H1 (cell line): ENCODE data around the gene NT5E.

ENCODE experiments used
- CHD2 ChIP-seq: IDR thresholded peaks from 2 replicates; pipeline ENCODE4 v1.6.1; 2012; ENCODE audit warnings: low read length, improper control_type of control experiment
- EP300 ChIP-seq, 2 experiments: IDR thresholded peaks; 1 replicate in 1 of 2; 2 replicates in 1 of 2; pipeline ENCODE4 v1.6.1; 2011 to 2012; ENCODE audit warnings: low read depth in 2 of 2, low read length in 2 of 2, mild to moderate bottlenecking in 2 of 2, borderline replicate concordance in 1 of 2, inconsistent platforms in 1 of 2, moderate library complexity in 1 of 2
- EZH2 ChIP-seq: fragments of 200-600 bp; sonication (generic); IDR thresholded peaks from 2 replicates; pipeline ENCODE4 v1.7.1; 2012; ENCODE audit warnings: low read depth, mild to moderate bottlenecking, moderate library complexity, low read length, inconsistent platforms; ENCODE audit not compliant: severe bottlenecking
- JUND ChIP-seq: IDR thresholded peaks from 2 replicates; pipeline ENCODE4 v1.6.1; 2011; ENCODE audit warnings: mild to moderate bottlenecking, improper control_type of control experiment, low read length
- KDM4A ChIP-seq: IDR thresholded peaks from one replicate; pipeline ENCODE4 v1.7.1; 2012; ENCODE audit warnings: low read depth, mild to moderate bottlenecking, moderate library complexity, low read length, inconsistent platforms; ENCODE audit not compliant: severe bottlenecking
- NRF1 ChIP-seq: IDR thresholded peaks from 2 replicates; pipeline ENCODE4 v1.6.1; 2011; ENCODE audit warnings: mild to moderate bottlenecking, low read depth, low read length, improper control_type of control experiment
- POLR2A ChIP-seq, 2 experiments: IDR thresholded peaks; 1 replicate in 1 of 2; 2 replicates in 1 of 2; pipeline ENCODE4 v1.6.1; 2011; ENCODE audit warnings: low read depth in 2 of 2, low read length in 2 of 2, mild to moderate bottlenecking in 2 of 2; ENCODE audit errors: control extremely low read depth in 1 of 2
- RAD21 ChIP-seq, 2 experiments: IDR thresholded peaks in 1 of 2; conservative IDR thresholded peaks in 1 of 2; 2 replicates each; pipeline ENCODE4 v1.6.1; 2011; ENCODE audit warnings: low read depth in 2 of 2, low read length in 2 of 2, improper control_type of control experiment in 1 of 2, inconsistent platforms in 1 of 2, mild to moderate bottlenecking in 1 of 2, moderate library complexity in 1 of 2
- RFX5 ChIP-seq: IDR thresholded peaks from 2 replicates; pipeline ENCODE4 v1.6.1; 2011; ENCODE audit warnings: low read depth, low read length, improper control_type of control experiment, borderline replicate concordance
- RNF2 ChIP-seq: fragments of 200-900, 300-1000 bp; sonication (generic); IDR thresholded peaks from 2 replicates; pipeline ENCODE4 v1.7.1; 2016; ENCODE audit warnings: borderline replicate concordance, low read depth, mild to moderate bottlenecking, antibody characterized with exemption, low read length; ENCODE audit not compliant: poor library complexity, severe bottlenecking; ENCODE audit errors: missing control alignments
- SUZ12 ChIP-seq: fragments of 200-600 bp; sonication (generic); IDR thresholded peaks from 2 replicates; pipeline ENCODE4 v1.6.1; 2012; ENCODE audit warnings: mild to moderate bottlenecking, inconsistent platforms, low read length, moderate library complexity, mixed read lengths
- TF ChIP-seq, protein P1 (sequence below), 3 experiments: IDR thresholded peaks; 1 replicate in 2 of 3; 2 replicates in 1 of 3; pipeline versions ENCODE4 v1.5.1 to v1.6.1; 2011; ENCODE audit warnings: low read length in 3 of 3, mild to moderate bottlenecking in 3 of 3, inconsistent platforms in 2 of 3, low read depth in 1 of 3, moderate library complexity in 1 of 3; ENCODE audit not compliant: insufficient read depth in 1 of 3; ENCODE audit errors: control extremely low read depth in 1 of 3

DNA sequence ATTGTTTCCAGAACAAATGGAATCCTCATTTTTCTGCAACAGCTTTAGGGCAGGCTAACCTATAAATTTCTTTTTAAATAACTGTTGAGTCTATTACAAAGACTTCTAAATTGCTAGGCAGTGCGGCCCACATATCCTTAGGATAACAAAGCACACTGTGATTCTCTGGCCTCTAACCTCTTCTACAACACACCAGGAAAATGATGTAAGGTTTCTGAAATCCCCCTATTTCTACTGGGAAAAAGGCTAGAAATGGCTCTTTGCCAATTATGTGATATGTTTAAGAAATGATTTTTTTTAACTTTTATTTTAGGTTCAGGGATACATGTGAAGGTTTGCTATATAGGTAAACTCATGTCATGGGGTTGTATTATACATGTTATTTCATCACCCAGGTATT is 17.3 kb upstream of the NT5E start:
- TF ChIP-seq JUND (no peak), POLR2A (IDR thresholded peaks at IDR 0.05; ENCODE audit: control extremely low read depth in 1 of 2, low read depth in 2 of 2, low read length in 2 of 2) (no peak), EP300 (IDR thresholded peaks at IDR 0.05; ENCODE audit: borderline replicate concordance in 1 of 2, low read depth in 2 of 2, low read length in 2 of 2) (no peak), EZH2 (no peak), RNF2 (no peak), CHD2 (no peak), RAD21 (IDR thresholded peaks at IDR 0.05 in 1 of 2, conservative IDR thresholded peaks at IDR 0.05 in 1 of 2; ENCODE audit: low read depth in 2 of 2, low read length in 2 of 2) (no peak), KDM4A (no peak), SUZ12 (no peak), NRF1 (no peak), RFX5 (no peak)
- TF ChIP-seq, protein P1, sequence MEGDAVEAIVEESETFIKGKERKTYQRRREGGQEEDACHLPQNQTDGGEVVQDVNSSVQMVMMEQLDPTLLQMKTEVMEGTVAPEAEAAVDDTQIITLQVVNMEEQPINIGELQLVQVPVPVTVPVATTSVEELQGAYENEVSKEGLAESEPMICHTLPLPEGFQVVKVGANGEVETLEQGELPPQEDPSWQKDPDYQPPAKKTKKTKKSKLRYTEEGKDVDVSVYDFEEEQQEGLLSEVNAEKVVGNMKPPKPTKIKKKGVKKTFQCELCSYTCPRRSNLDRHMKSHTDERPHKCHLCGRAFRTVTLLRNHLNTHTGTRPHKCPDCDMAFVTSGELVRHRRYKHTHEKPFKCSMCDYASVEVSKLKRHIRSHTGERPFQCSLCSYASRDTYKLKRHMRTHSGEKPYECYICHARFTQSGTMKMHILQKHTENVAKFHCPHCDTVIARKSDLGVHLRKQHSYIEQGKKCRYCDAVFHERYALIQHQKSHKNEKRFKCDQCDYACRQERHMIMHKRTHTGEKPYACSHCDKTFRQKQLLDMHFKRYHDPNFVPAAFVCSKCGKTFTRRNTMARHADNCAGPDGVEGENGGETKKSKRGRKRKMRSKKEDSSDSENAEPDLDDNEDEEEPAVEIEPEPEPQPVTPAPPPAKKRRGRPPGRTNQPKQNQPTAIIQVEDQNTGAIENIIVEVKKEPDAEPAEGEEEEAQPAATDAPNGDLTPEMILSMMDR (IDR thresholded peaks at IDR 0.05; ENCODE audit: control extremely low read depth in 1 of 3, insufficient read depth in 1 of 3, low read depth in 1 of 3, low read length in 3 of 3) = no peak
